Measurements from ENCODE around the gene PDX1. TPM values are rescaled to one million over a fixed set of nuclear protein-coding genes. Genes with fewer than 3 reads are reported as not detected.

The PDX1 gene
- total and polyA plus RNA-seq, 9 of the 15 experiments (the other 6 are each of a cell fraction or from before 2014, with no cell fraction given): not detected

DNA sequence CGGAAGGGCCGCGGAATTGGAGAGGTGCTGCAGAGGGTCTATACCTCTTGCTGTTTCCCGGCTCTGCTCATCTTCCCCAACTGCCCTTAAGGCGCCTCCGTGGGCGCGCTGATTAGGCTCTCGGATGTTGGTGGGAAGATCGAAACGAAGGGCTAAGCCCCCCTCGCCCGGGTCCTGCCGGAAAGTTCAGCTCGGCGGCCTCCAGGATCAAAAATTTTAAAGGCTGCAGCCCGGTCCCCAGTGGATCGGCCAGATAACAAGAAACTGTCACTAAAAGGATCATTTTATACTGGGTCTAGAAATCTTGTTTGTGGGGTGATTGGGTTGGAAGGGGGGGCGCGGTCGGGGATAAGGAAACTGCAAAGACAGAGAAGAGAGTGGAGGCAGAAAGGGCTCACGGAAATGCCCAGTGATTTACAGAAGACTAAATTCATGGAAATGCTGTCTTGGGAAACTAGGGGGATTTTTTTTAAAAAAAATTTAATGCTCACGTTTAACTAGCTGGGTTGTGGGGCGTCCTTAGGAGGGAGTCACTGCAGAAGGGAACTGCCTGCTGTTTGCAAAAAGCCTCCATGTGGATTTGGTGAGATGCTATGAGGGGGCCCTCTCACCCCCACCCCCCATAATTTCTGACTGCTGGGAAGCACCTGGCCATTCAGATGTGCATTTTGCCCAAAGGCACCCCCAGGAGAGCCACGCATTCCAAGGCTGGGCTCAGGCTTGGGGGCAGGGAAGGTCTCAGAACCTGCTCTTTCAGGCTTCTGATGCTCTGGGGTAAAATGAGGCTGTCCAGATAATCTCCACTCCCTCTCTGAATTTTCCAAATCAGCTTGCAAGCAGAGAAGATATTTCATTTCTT, 41.7 kb downstream of the PDX1 start (continued):
- TF ChIP-seq, protein P1, sequence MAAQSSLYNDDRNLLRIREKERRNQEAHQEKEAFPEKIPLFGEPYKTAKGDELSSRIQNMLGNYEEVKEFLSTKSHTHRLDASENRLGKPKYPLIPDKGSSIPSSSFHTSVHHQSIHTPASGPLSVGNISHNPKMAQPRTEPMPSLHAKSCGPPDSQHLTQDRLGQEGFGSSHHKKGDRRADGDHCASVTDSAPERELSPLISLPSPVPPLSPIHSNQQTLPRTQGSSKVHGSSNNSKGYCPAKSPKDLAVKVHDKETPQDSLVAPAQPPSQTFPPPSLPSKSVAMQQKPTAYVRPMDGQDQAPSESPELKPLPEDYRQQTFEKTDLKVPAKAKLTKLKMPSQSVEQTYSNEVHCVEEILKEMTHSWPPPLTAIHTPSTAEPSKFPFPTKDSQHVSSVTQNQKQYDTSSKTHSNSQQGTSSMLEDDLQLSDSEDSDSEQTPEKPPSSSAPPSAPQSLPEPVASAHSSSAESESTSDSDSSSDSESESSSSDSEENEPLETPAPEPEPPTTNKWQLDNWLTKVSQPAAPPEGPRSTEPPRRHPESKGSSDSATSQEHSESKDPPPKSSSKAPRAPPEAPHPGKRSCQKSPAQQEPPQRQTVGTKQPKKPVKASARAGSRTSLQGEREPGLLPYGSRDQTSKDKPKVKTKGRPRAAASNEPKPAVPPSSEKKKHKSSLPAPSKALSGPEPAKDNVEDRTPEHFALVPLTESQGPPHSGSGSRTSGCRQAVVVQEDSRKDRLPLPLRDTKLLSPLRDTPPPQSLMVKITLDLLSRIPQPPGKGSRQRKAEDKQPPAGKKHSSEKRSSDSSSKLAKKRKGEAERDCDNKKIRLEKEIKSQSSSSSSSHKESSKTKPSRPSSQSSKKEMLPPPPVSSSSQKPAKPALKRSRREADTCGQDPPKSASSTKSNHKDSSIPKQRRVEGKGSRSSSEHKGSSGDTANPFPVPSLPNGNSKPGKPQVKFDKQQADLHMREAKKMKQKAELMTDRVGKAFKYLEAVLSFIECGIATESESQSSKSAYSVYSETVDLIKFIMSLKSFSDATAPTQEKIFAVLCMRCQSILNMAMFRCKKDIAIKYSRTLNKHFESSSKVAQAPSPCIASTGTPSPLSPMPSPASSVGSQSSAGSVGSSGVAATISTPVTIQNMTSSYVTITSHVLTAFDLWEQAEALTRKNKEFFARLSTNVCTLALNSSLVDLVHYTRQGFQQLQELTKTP (IDR thresholded peaks at IDR 0.05; ENCODE audit: low read depth in 1 of 2, partially characterized antibody in 2 of 2): no peak
- TF ChIP-seq ZNF133 (CRISPR knock-in tag; IDR thresholded peaks at IDR 0.05): no peak
- TF ChIP-seq PHF21A (IDR thresholded peaks at IDR 0.05; ENCODE audit: borderline replicate concordance, low read depth): no peak
- TF ChIP-seq ZNF717 (CRISPR knock-in tag; IDR thresholded peaks at IDR 0.05): no peak
- no peak for TF ChIP-seq EP400 (IDR thresholded peaks at IDR 0.05)
- TF ChIP-seq, protein P2, sequence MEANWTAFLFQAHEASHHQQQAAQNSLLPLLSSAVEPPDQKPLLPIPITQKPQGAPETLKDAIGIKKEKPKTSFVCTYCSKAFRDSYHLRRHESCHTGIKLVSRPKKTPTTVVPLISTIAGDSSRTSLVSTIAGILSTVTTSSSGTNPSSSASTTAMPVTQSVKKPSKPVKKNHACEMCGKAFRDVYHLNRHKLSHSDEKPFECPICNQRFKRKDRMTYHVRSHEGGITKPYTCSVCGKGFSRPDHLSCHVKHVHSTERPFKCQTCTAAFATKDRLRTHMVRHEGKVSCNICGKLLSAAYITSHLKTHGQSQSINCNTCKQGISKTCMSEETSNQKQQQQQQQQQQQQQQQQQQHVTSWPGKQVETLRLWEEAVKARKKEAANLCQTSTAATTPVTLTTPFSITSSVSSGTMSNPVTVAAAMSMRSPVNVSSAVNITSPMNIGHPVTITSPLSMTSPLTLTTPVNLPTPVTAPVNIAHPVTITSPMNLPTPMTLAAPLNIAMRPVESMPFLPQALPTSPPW (CRISPR knock-in tag; IDR thresholded peaks at IDR 0.05): no peak

Data from K562 (cell line).